Bronchus fibroblast of lung (primary cell): Measurements from ENCODE around the gene ADTRP. TPM values are rescaled to one million over a fixed set of nuclear protein-coding genes. Genes with fewer than 3 reads are reported as not detected.

ENCODE experiments used
- total RNA-seq: library from RNA; depleted of rRNA; stranded (reverse); fragments of >200 nt; gene quantifications from 2 replicates; pipeline ENCODE4 v1.2.3, GENCODE V29; 2015

The ADTRP gene, protein sequence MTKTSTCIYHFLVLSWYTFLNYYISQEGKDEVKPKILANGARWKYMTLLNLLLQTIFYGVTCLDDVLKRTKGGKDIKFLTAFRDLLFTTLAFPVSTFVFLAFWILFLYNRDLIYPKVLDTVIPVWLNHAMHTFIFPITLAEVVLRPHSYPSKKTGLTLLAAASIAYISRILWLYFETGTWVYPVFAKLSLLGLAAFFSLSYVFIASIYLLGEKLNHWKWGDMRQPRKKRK
- total RNA-seq, result 0.17 TPM in 1 of 2 replicates, not detected in the other

GRCh38 chr6:11778648-11779328 lies at the start of gene ADTRP:
Gene ADTRP, minus strand, starts transcription at chr6:11778803. Its CDS starts 44 bp downstream, at chr6:11778759.

Other genes with a start within 250 kb of the ADTRP start
- gene TMEM170B, start 241.1 kb downstream of the ADTRP start, total RNA-seq, result 0.15 and 0.50 TPM in 2 replicates
- 3.9 and 4.8 TPM in 2 replicates for gene HIVEP1, start 233.5 kb upstream of the ADTRP start, total RNA-seq